H9 (cell line): ENCODE results near the gene ETV3L. TPM values are rescaled to one million over a fixed set of nuclear protein-coding genes. Genes with fewer than 3 reads are reported as not detected.
A peak's percentile ranks its signal among the peaks of the same experiment; 100 is the strongest.

Source experiments
- DNase-seq: peaks from one replicate; pipeline ENCODE4 v3.0.0-alpha.2; 2017
- H2AFZ ChIP-seq: one replicate; pipeline ENCODE4 v1.6.1; 2013; ENCODE audit warnings: mild to moderate bottlenecking, low read length, control low read depth, moderate library complexity
- H2AK5ac ChIP-seq: 2 replicates; pipeline ENCODE4 v1.6.1; 2013; ENCODE audit warnings: low read length, control low read depth, mixed read lengths; ENCODE audit not compliant: insufficient read length
- H2BK120ac ChIP-seq: one replicate; pipeline ENCODE4 v1.6.1; 2013; ENCODE audit warnings: low read depth, mild to moderate bottlenecking, low read length, control low read depth, inconsistent platforms; ENCODE audit not compliant: poor library complexity, severe bottlenecking
- H2BK12ac ChIP-seq: 2 replicates; pipeline ENCODE4 v1.6.1; 2013; ENCODE audit warnings: low read length, control low read depth, mixed read lengths, low read depth; ENCODE audit not compliant: insufficient read length
- H2BK15ac ChIP-seq: 2 replicates; pipeline ENCODE4 v1.6.1; 2013; ENCODE audit warnings: low read depth, low read length, control low read depth
- H2BK20ac ChIP-seq: one replicate; pipeline ENCODE4 v1.6.1; 2013; ENCODE audit warnings: low read depth, mild to moderate bottlenecking, low read length, control low read depth, inconsistent platforms; ENCODE audit not compliant: poor library complexity, severe bottlenecking
- H2BK5ac ChIP-seq: 2 replicates; pipeline ENCODE4 v1.6.1; 2013; ENCODE audit warnings: low read length, control low read depth, mixed read lengths; ENCODE audit not compliant: insufficient read length
- H3K14ac ChIP-seq: 2 replicates; pipeline ENCODE4 v1.6.1; 2013; ENCODE audit warnings: low read length, control low read depth; ENCODE audit not compliant: insufficient read depth
- H3K18ac ChIP-seq: 2 replicates; pipeline ENCODE4 v1.6.1; 2013; ENCODE audit warnings: low read depth, mild to moderate bottlenecking, mixed read lengths, low read length, control low read depth; ENCODE audit not compliant: insufficient read length
- H3K23ac ChIP-seq: 2 replicates; pipeline ENCODE4 v1.6.1; 2013; ENCODE audit warnings: low read length, control low read depth, mixed read lengths, low read depth; ENCODE audit not compliant: insufficient read length
- H3K23me2 ChIP-seq: 2 replicates; pipeline ENCODE4 v1.6.1; 2013; ENCODE audit warnings: low read depth, mild to moderate bottlenecking, mixed read lengths, low read length, control low read depth; ENCODE audit not compliant: insufficient read length, poor library complexity, severe bottlenecking
- H3K27ac ChIP-seq: 2 replicates; pipeline ENCODE4 v1.5.1; 2013; ENCODE audit warnings: low read length, control low read depth, mixed read lengths, low read depth; ENCODE audit not compliant: insufficient read length
- H3K27me3 ChIP-seq: 2 replicates; pipeline ENCODE4 v1.6.1; 2013; ENCODE audit warnings: low read length, control low read depth, inconsistent platforms; ENCODE audit not compliant: insufficient read depth
- H3K4ac ChIP-seq: 2 replicates; pipeline ENCODE4 v1.6.1; 2013; ENCODE audit warnings: low read depth, mild to moderate bottlenecking, control low read depth, inconsistent platforms, low read length, moderate library complexity
- H3K4me1 ChIP-seq: 2 replicates; pipeline ENCODE4 v1.6.1; 2013; ENCODE audit warnings: low read length, control low read depth, inconsistent platforms; ENCODE audit not compliant: insufficient read depth
- H3K4me2 ChIP-seq: 2 replicates; pipeline ENCODE4 v1.6.1; 2013; ENCODE audit warnings: low read length, control low read depth, mixed read lengths; ENCODE audit not compliant: insufficient read length, insufficient read depth
- H3K56ac ChIP-seq: 2 replicates; pipeline ENCODE4 v1.6.1; 2013; ENCODE audit warnings: low read depth, mild to moderate bottlenecking, mixed read lengths, low read length, control low read depth; ENCODE audit not compliant: insufficient read length
- H3K79me1 ChIP-seq: 2 replicates; pipeline ENCODE4 v1.6.1; 2013; ENCODE audit warnings: low read depth, mild to moderate bottlenecking, moderate library complexity, low read length, control low read depth, inconsistent platforms; ENCODE audit not compliant: insufficient read depth, poor library complexity, severe bottlenecking
- H3K79me2 ChIP-seq: 2 replicates; pipeline ENCODE4 v1.6.1; 2013; ENCODE audit warnings: low read length, control low read depth, inconsistent platforms; ENCODE audit not compliant: insufficient read depth
- H3K9ac ChIP-seq: 2 replicates; pipeline ENCODE4 v1.6.1; 2013; ENCODE audit warnings: low read length, control low read depth, mixed read lengths; ENCODE audit not compliant: insufficient read length; ENCODE audit errors: extremely low read depth
- H3K9me3 ChIP-seq: one replicate; pipeline ENCODE4 v1.6.1; 2013; ENCODE audit warnings: low read depth, low read length, inconsistent platforms; ENCODE audit not compliant: control insufficient read depth
- H3T11ph ChIP-seq: one replicate; pipeline ENCODE4 v1.6.1; 2013; ENCODE audit warnings: mild to moderate bottlenecking, low read length, control low read depth, inconsistent platforms
- H4K20me1 ChIP-seq: one replicate; pipeline ENCODE4 v1.6.1; 2013; ENCODE audit not compliant: control insufficient read depth, insufficient read length, insufficient read depth
- H4K5ac ChIP-seq: 2 replicates; pipeline ENCODE4 v1.6.1; 2013; ENCODE audit warnings: low read depth, mild to moderate bottlenecking, mixed read lengths, low read length, control low read depth; ENCODE audit not compliant: insufficient read length
- H4K8ac ChIP-seq: replicated peaks from 2 replicates; pipeline ENCODE4 v1.6.1; 2013; ENCODE audit warnings: low read length, control low read depth, mixed read lengths, low read depth; ENCODE audit not compliant: insufficient read length
- H4K91ac ChIP-seq: 2 replicates; pipeline ENCODE4 v1.6.1; 2013; ENCODE audit warnings: low read depth, mild to moderate bottlenecking, moderate library complexity, mixed read lengths, low read length, control low read depth; ENCODE audit not compliant: insufficient read length
- H3K27ac Mint-ChIP-seq, 3 experiments: 2 replicates in 2 of 3; 3 replicates in 1 of 3; pipeline ENCODE4 v1.8.0; 2020 to 2021; ENCODE audit warnings: mixed read lengths in 3 of 3, mild to moderate bottlenecking in 1 of 3, moderate library complexity in 1 of 3
- H3K27me3 Mint-ChIP-seq: 2 replicates; pipeline ENCODE4 v1.8.0; 2021; ENCODE audit warnings: low read depth, mild to moderate bottlenecking, moderate library complexity, mixed read lengths
- H3K36me3 Mint-ChIP-seq, 3 experiments: 2 replicates in 2 of 3; 3 replicates in 1 of 3; pipeline ENCODE4 v1.8.0; 2020 to 2021; ENCODE audit warnings: low read depth in 3 of 3, mixed read lengths in 3 of 3; ENCODE audit not compliant: insufficient read depth in 1 of 3
- H3K4me1 Mint-ChIP-seq, 2 experiments: 2 replicates each; pipeline ENCODE4 v1.8.0; 2020; ENCODE audit warnings: mixed read lengths in 2 of 2
- H3K4me3 Mint-ChIP-seq, 2 experiments: 2 replicates in 1 of 2; 3 replicates in 1 of 2; pipeline ENCODE4 v1.8.0; 2020 to 2021; ENCODE audit warnings: mild to moderate bottlenecking in 2 of 2, mixed read lengths in 2 of 2, moderate library complexity in 1 of 2
- H3K9me3 Mint-ChIP-seq, 2 experiments: 2 replicates in 1 of 2; 3 replicates in 1 of 2; pipeline ENCODE4 v1.8.0; 2020; ENCODE audit warnings: mild to moderate bottlenecking in 2 of 2, mixed read lengths in 2 of 2, moderate library complexity in 1 of 2
- WGBS: extraction: QIAGEN DNeasy Blood & Tissue Kit; methylation state at CpG from one replicate; pipeline ENCODE4 v1.1.7; 2013; ENCODE audit warnings: missing lambda C conversion rate, low lambda C conversion rate, mixed read lengths; ENCODE audit not compliant: insufficient read length; ENCODE audit errors: extremely low coverage; 5-methylcytosine and 5-hydroxymethylcytosine counted together
- total RNA-seq: library from RNA; stranded (reverse); gene quantifications from 2 replicates; pipeline ENCODE4 v1.2.1, GENCODE V29; 2021
- TF ChIP-seq, protein P1 (sequence below): fragments of 200-600 bp; sonication (generic); conservative IDR thresholded peaks from 3 replicates; pipeline ENCODE4 v1.8.0; 2021; ENCODE audit warnings: antibody characterized with exemption, mild to moderate bottlenecking

Gene ETV3L
- total RNA-seq, 1 experiment from 2014 or later, result 0.96 TPM

DNA sequence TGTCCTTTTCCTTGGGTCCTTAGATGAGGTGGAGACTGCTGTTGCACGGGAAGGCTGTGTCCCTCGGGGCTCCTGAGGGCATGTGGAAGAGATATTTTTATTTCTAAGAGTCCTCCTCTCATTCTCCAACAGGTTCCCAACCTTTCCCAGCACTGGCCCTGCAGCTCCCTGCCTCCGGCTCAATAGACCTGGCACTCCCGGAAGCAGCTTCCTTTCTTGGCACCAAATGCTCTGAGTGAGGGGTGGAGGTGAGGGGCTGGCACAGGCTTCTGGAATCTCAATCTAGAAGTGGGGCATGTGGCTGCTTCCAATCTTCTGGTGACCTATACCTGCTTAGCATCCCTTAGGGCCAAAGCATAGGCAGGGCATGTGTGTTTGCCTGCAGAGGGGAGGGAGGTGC, 4.5 kb downstream of the ETV3L start:
- no peak overlapping the region for H3K4ac ChIP-seq
- H3K56ac ChIP-seq, result no peak overlapping the region
- no peak overlapping the region for H2BK5ac ChIP-seq
- no peak overlapping the region for H3K4me2 ChIP-seq
- no peak overlapping the region for H2BK120ac ChIP-seq
- no peaks in the 10 kb centered on the region for H3K23me2 ChIP-seq
- no peak overlapping the region for H2AK5ac ChIP-seq
- H3K9me3 ChIP-seq, result no peaks in the 10 kb centered on the region
- no CpG with 5 or more reads among the region's 4 CpGs for WGBS
- H3K79me2 ChIP-seq, result no peaks in the 10 kb centered on the region
- H3K27me3 Mint-ChIP-seq, result no peaks in the 10 kb centered on the region
- no peaks in the 10 kb centered on the region; a peak in 1 of 7 replicates for H3K36me3 Mint-ChIP-seq
- no peak overlapping the region for H4K91ac ChIP-seq
- 0 out of 2 replicates have a peak, but pooled peaks cover 2% of the 10 kb centered on the region for H3K4me1 ChIP-seq
- no peak overlapping the region for H2AFZ ChIP-seq
- no peaks in the 10 kb centered on the region for H3K79me1 ChIP-seq
- no peak overlapping the region for H3K14ac ChIP-seq
- no peak overlapping the region for H3K27ac ChIP-seq
- no peak overlapping the region for H3K4me3 Mint-ChIP-seq
- no peak overlapping the region for H2BK15ac ChIP-seq
- H3K23ac ChIP-seq, result no peak overlapping the region
- TF ChIP-seq, protein P1, sequence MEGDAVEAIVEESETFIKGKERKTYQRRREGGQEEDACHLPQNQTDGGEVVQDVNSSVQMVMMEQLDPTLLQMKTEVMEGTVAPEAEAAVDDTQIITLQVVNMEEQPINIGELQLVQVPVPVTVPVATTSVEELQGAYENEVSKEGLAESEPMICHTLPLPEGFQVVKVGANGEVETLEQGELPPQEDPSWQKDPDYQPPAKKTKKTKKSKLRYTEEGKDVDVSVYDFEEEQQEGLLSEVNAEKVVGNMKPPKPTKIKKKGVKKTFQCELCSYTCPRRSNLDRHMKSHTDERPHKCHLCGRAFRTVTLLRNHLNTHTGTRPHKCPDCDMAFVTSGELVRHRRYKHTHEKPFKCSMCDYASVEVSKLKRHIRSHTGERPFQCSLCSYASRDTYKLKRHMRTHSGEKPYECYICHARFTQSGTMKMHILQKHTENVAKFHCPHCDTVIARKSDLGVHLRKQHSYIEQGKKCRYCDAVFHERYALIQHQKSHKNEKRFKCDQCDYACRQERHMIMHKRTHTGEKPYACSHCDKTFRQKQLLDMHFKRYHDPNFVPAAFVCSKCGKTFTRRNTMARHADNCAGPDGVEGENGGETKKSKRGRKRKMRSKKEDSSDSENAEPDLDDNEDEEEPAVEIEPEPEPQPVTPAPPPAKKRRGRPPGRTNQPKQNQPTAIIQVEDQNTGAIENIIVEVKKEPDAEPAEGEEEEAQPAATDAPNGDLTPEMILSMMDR, result no peak
- H4K20me1 ChIP-seq, result no peaks in the 10 kb centered on the region
- H2BK20ac ChIP-seq, result no peak overlapping the region
- H3T11ph ChIP-seq, result no peak overlapping the region
- peak overlapping the region in 1 of 3 experiments; percentile 79; a peak in 1 of 7 replicates for H3K27ac Mint-ChIP-seq
- no peak overlapping the region for H3K9ac ChIP-seq
- H4K8ac ChIP-seq, result no peak overlapping the region
- no peaks in the 10 kb centered on the region for H3K27me3 ChIP-seq
- DNase-seq, result no peak
- peaks cover 21 to 31% of the 10 kb centered on the region in 2 experiments for H3K4me1 Mint-ChIP-seq
- H2BK12ac ChIP-seq, result no peak overlapping the region
- H3K9me3 Mint-ChIP-seq, result no peaks in the 10 kb centered on the region
- H3K18ac ChIP-seq, result no peak overlapping the region
- H4K5ac ChIP-seq, result no peak overlapping the region
